Gastroesophageal sphincter (tissue), 4 donors: ENCODE measurements around the gene CLMP. TPM values are rescaled to one million over a fixed set of nuclear protein-coding genes. Genes with fewer than 3 reads are reported as not detected.

ENCODE experiments used
- ATAC-seq: fragments of 150-250 bp; one replicate; pipeline ENCODE4 v1.9.1; 2016; ENCODE audit warnings: mild to moderate bottlenecking, moderate library complexity
- H3K27ac ChIP-seq, 4 donors: fragments of 200-600 bp; sonication (generic) in 3 of 4; 1 replicate in 3 of 4; 2 replicates in 1 of 4; pipeline ENCODE4 v1.5.1; 2016 to 2019
- H3K27me3 ChIP-seq: fragments of 200-600 bp; sonication (generic); one replicate; pipeline ENCODE4 v1.5.1; 2019
- H3K36me3 ChIP-seq, 2 donors: fragments of 200-600 bp; sonication (generic); one replicate each; pipeline ENCODE4 v1.5.1; 2019; ENCODE audit warnings: control low read depth in 1 of 2
- H3K4me1 ChIP-seq, 3 donors: fragments of 200-600 bp; sonication (generic); 1 replicate in 2 of 3; 2 replicates in 1 of 3; pipeline ENCODE4 v1.5.1; 2016 to 2019; ENCODE audit warnings: control low read depth in 2 of 3
- H3K4me3 ChIP-seq, 2 donors: fragments of 200-600 bp; sonication (generic); one replicate each; pipeline ENCODE4 v1.5.1; 2019; ENCODE audit warnings: mild to moderate bottlenecking in 1 of 2, moderate library complexity in 1 of 2
- H3K9me3 ChIP-seq, 3 donors: fragments of 200-600 bp; sonication (generic); one replicate each; pipeline ENCODE4 v1.5.1; 2017 to 2019; ENCODE audit warnings: control low read depth in 2 of 3
- CTCF ChIP-seq, 4 experiments: fragments of 200-600 bp in 2 of 4; fragments of 450-650 bp in 2 of 4; sonication (generic) in 1 of 4; IDR thresholded peaks; one replicate each; pipeline ENCODE4 v1.5.1; 2017 to 2019; ENCODE audit warnings: antibody characterized with exemption in 4 of 4, mild to moderate bottlenecking in 2 of 4, moderate library complexity in 2 of 4
- EP300 ChIP-seq: sonication (generic); formaldehyde crosslinking; IDR thresholded peaks from one replicate; pipeline ENCODE4 v1.6.1; 2017; ENCODE audit warnings: antibody characterized with exemption, mild to moderate bottlenecking
- POLR2A ChIP-seq, 2 donors: fragments of 450-650 bp; IDR thresholded peaks; one replicate each; pipeline ENCODE4 v1.6.1; 2017; ENCODE audit warnings: antibody characterized with exemption in 2 of 2, mild to moderate bottlenecking in 2 of 2, moderate library complexity in 1 of 2
- POLR2AphosphoS5 ChIP-seq: sonication (generic); formaldehyde crosslinking; IDR thresholded peaks from one replicate; pipeline ENCODE4 v1.6.1; 2017; ENCODE audit warnings: antibody characterized with exemption
- WGBS, 2 donors: methylation state at CpG; one replicate each; pipeline ENCODE4 v1.1.5; 2018; ENCODE audit warnings: low coverage in 1 of 2; 5-methylcytosine and 5-hydroxymethylcytosine counted together
- total RNA-seq, 4 donors: library from RNA; depleted of rRNA; stranded (reverse); fragments of >200 nt; gene quantifications; one replicate each; pipeline ENCODE4 v1.1.0, GENCODE V29; 2016

The CLMP gene
- total RNA-seq, 4 donors from 2014 or later, result 89.1 to 274 (median 151) TPM

GRCh38 chr11:123144707-123145106 lies 50.3 kb downstream of the CLMP start:
- no peak overlapping the region for H3K27ac ChIP-seq

GRCh38 chr11:123143921-123144320 lies 51.1 kb downstream of the CLMP start:
- Histone ChIP-seq H3K4me1 (peaks cover 0 to 20% (median 0%) of the 10 kb centered on the region in 3 donors), H3K4me3 (no peak overlapping the region), H3K27me3 (no peaks in the 10 kb centered on the region), H3K9me3 (no peaks in the 10 kb centered on the region), H3K27ac (no peak overlapping the region), H3K36me3 (no peaks in the 10 kb centered on the region)
- TF ChIP-seq EP300 (no peak), POLR2A (IDR thresholded peaks at IDR 0.05) (no peak), POLR2AphosphoS5 (no peak), CTCF (IDR thresholded peaks at IDR 0.05) (no peak)
- ATAC-seq, result no peak
- 80% methylated on average over 1 of the region's 2 CpGs; no CpG with 5 or more reads in 1 of the 2 donors for WGBS, 2 donors

More at GRCh38 chr11:123144707-123145106, 50.3 kb downstream of the CLMP start:
- Histone ChIP-seq H3K4me1 (peaks cover 0 to 20% (median 0%) of the 10 kb centered on the region in 3 donors), H3K36me3 (no peaks in the 10 kb centered on the region), H3K4me3 (no peak overlapping the region), H3K27me3 (no peaks in the 10 kb centered on the region), H3K9me3 (no peaks in the 10 kb centered on the region)
- ATAC-seq, result no peak
- WGBS, 2 donors, result 81% methylated on average over 3 of the region's 3 CpGs; no CpG with 5 or more reads in 1 of the 2 donors
- no peak for TF ChIP-seq CTCF (IDR thresholded peaks at IDR 0.05)

- peaks cover 0 to 24% (median 3%) of the 10 kb centered on the region in 3 donors for H3K4me1 ChIP-seq
- no peaks in the 10 kb centered on the region for H3K9me3 ChIP-seq
- no peak overlapping the region for H3K27ac ChIP-seq
- H3K4me3 ChIP-seq, result no peak overlapping the region
- no peaks in the 10 kb centered on the region for H3K27me3 ChIP-seq
- WGBS, 2 donors, result 43 to 66% methylated on average over 3 to 5 of the region's 5 CpGs
- no peaks in the 10 kb centered on the region for H3K36me3 ChIP-seq
- no peak for ATAC-seq
- TF ChIP-seq POLR2AphosphoS5 (no peak), EP300 (no peak), POLR2A (IDR thresholded peaks at IDR 0.05) (no peak), CTCF (IDR thresholded peaks at IDR 0.05) (no peak)
These were observed 51.6 kb downstream of the CLMP start for GRCh38 chr11:123143476-123143875.

GRCh38 chr11:123139206-123139605 lies 55.8 kb downstream of the CLMP start:
- WGBS, 2 donors, result 86 to 91% methylated on average over 2 to 3 of the region's 4 CpGs
- TF ChIP-seq POLR2AphosphoS5, result no peak
- no peak for TF ChIP-seq POLR2A (IDR thresholded peaks at IDR 0.05)
- TF ChIP-seq CTCF (IDR thresholded peaks at IDR 0.05), result no peak
- TF ChIP-seq EP300, result no peak
- H3K27me3 ChIP-seq, result no peaks in the 10 kb centered on the region
- no peaks in the 10 kb centered on the region for H3K9me3 ChIP-seq
- peaks cover 2 to 45% (median 15%) of the 10 kb centered on the region in 3 donors for H3K4me1 ChIP-seq
- H3K36me3 ChIP-seq, result no peaks in the 10 kb centered on the region
- peak overlapping the region in 2 of 4 donors; percentile 79 to 83 for H3K27ac ChIP-seq
- ATAC-seq, result no peak
- H3K4me3 ChIP-seq, result no peak overlapping the region

- ATAC-seq, result peak; percentile 87
- peaks cover 2 to 61% (median 15%) of the 10 kb centered on the region in 3 donors for H3K4me1 ChIP-seq
- WGBS, 2 donors, result 17 to 37% methylated on average over 2 to 8 of the region's 24 CpGs
These were observed 57.4 kb downstream of the CLMP start for GRCh38 chr11:123137431-123138224.

More at GRCh38 chr11:123137431-123138224, 57.4 kb downstream of the CLMP start:
- no peak for TF ChIP-seq EP300
- TF ChIP-seq POLR2AphosphoS5, result peak; percentile 27
- Histone ChIP-seq H3K27me3 (no peaks in the 10 kb centered on the region), H3K9me3 (no peaks in the 10 kb centered on the region), H3K36me3 (no peaks in the 10 kb centered on the region), H3K27ac (peak overlapping the region; percentile 14 to 83 (median 80)), H3K4me3 (peak overlapping the region in 1 of 2 donors; percentile 30)
